ENCODE measurements around the gene NR1I2.

Gene NR1I2

DNA sequence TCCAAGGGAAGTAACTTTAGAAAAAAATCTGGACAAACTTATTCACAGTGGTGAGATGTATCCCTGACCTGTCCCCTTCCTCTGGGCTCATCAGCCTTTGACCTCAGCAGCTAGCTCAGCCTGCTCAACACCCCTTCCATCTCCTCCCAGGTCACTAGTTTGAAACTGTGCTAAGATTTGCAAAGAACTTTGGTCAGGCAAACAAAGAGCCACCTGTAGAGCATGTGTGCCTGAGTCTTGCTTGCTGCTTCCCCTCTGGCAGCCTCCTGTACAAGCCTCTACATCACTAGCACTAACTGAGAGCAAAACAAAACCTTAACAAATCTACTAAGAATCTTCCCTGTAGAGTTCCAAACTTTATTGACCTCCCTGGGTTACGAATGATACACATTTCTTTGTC, 43.9 kb downstream of the NR1I2 start:
- DNase-seq = no peak

DNA sequence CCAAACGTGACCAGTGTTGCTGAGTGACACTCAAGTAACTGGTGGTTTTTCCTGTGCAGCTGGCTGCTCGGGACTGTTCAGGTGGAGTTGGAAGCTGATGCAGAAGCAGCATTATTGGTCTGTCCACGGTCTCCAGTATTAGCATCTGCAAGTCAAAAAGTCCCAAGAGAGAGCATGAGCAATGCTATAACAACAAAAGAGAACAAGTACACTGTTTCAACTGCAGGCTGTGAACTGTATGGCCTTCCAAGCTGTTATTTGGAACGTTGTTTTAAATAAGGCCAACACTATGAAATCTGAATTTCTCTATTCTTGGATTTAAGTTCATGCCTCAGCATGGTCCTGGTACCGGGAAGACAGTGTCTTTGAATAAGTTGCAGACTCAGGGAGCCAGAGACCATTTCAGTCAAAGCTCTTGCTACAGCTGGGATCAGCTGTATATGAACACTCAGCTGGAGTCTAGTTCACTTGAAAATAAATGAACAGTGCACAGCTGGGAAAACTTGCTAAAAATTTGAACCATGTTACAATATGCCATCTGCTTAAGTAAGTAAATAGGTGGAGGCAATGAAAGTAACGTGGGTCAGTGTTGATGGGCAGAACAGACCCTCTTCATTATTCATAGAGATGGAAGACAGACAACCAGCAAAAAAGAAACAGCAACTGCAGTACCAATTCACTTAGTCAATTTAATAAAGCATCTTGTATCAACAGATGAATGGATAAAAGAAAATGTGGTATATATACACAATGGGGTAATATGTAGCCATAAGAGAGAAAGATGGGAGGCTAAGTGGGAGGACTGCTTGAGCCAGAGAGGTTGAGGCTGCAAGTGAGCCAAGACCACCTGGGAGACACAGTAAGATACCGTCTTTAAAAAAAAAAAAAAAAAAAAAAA, 45.1 kb downstream of the NR1I2 start:
- no peak for DNase-seq

DNA sequence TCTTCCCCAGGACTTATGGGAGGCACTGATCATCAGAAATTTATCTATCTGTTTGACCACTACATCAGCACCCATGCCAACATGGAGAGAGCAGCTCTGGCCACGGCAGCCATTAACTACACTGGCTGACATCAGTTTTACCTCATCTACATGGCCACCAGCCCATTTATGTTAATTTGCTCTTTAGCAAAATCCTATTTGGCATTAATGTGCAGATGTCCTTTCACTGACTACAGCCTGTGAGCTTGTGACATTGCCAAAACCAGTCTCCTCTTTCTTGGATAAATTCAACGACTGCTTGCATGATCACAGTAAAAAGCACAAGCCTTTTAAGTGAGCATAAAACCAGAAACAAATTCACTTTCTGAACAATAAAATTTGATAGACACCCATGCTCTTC, 47.5 kb downstream of the NR1I2 start:
- DNase-seq = no peak

DNA sequence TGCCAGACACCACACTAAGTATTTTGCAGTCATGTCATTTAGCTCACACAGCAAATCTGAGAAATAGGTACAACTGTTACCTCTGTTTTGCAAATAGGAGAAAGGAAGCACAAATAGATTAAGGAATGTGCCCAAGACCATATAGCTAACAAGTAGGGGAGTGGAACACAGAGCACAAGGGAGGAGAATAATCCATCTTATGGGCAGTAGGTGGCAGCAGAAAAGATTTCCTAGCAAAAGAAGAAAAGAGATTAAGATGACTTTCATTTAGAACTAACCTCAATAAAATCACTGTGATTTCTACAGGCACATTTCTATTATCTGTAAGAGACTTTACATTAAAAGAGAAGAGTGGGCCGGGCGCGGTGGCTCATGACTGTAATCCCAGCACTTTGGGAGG, 49.1 kb downstream of the NR1I2 start:
- DNase-seq = no peak

GRCh38 chr3:119831941-119832371, 50.1 kb downstream of the NR1I2 start:
- DNase-seq = no peak

DNA sequence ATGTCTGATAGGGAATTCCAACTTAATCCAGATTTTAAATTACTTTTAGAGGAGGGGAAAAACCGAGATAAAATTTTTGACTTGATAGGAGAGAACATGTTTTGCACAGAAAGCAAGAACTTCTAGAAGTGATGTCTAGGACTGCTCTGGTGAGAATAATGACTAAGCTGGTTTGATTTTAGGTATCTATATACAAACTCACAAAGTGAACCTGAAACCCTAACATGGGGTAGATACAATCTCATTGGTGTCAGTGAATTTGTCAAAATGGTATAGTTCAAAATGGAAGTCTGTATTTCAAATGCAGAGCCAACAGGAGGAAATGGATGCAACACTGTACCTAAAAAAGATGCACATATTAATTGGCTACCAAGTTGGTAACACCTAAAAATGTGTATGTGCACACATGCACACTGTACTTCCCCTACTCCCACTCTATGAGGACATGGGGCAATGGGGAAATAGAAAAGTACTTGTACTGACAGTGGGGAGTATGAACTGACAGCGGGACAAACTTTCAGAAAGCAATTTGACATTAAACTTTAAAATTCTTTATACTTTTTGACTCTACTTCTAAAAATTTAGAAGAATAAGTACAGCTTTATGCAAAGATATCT, 53.0 kb downstream of the NR1I2 start:
- DNase-seq = no peak

- DNase-seq = no peak
These were observed 53.7 kb downstream of the NR1I2 start for GRCh38 chr3:119835556-119835955.

DNA sequence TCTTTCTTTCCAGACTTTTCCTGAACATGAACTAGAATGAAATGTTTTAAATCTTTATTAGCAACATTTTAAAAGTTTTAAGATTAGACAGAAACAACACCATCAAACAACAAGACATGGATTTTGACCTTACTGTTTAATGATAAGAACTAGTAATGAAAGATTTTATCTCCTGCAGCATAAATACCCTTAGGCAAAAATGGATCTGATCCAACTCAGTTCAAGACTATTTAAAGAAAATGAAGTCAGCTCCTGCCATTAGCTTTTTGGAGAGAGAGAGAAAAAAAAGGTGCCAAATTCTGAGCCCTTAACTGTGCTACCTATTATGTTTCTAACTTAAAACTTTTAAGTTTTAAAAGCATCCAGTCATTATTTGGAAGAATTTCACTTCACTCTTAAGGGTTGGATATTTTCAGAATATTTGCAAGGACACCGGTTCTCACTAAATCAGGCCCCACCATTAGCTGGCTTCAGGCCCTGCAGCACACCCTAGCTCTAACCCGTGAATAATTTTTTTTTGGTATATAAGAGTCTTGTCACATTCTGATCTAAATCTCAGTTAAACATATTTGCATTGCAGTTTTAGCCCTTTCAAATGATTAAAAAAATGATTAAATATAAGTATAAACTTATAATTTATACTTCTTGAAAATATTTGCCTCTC, 60.0 kb downstream of the NR1I2 start:
- DNase-seq = no peak

DNA sequence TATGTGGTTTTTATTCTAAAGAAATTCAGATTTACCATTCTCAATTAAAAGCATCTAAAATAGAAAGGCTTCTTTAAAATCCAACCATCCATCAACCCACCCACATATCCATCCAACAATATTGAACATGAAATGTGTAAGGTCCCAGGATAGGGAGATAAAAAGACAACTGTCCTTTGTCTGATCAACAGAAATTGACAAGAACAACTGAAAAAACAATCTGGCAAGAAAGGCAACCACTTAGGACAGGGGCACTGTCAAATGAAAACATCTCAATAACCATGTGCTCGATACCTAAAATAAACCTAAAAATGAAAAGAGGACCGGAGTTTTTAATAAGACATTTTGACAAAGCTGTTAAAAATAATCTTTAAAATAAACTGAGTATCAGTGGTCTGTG, 67.2 kb downstream of the NR1I2 start:
- DNase-seq = no peak

DNA sequence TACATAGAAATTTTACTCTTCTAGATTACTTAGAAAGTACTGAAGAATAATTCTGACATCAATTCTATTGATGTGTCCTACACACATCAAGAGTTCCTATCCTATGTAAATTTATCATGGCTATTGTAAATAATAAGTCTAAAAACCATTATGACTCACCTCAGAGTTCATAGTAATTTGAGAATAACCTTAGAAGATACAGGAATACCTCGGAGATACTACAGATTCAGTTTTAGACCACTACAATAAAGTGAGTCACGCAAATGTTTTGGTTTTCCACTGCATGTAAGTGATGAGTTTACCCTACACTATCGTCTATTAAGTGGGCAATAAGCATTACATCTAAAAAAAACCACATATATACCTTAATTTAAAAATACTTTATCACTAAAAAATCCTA, 74.8 kb downstream of the NR1I2 start:
- DNase-seq = no peak

DNA sequence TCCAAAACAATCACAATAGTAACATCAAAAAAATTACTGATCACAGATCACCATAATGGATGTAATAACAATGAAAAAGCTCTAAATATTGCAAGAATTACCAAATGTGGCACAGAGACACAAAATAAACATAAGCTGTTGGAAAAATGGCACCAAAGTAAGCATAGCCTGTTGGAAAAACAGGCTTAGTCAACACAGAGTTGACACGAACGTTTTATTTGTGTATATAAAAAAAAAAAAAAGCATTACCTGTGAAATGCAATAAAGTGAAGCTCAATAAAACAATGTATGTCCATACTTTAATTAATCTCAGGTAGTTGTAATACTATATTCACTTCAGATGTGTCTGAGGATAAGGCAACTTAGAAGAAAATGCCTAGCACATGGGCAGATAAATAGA, 77.1 kb downstream of the NR1I2 start:
- DNase-seq = no peak

DNA sequence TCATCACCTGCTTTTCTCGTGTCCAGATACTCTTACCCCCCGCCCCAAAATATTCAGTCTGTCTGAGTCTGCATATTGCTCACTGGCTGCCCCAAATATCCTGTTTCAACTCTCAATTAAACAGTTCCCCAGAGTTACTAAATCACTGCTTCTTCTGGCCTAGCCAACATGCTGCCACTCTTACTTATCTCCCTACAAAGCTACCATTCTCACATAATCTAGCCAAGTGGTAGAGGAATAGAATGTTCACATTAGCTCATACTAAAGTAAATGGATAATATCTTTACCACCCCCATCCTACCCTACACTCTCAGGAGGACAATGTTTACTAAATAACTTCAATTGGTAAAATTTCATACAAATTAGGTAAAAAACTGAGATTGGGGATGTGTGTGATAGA, 77.8 kb downstream of the NR1I2 start:
- DNase-seq = no peak

- no peak for DNase-seq
These were observed 79.8 kb downstream of the NR1I2 start for GRCh38 chr3:119861681-119862080.

GRCh38 chr3:119862616-119863015, 80.7 kb downstream of the NR1I2 start:
- DNase-seq = no peak

- DNase-seq = no peak
These were observed 82.6 kb downstream of the NR1I2 start for GRCh38 chr3:119864476-119864875.
